GM12892 (cell line): ENCODE data around the gene KDM6B.
"Not testable (repeated sequence)": the region's sequence is repeated elsewhere in the genome, so short reads cannot be mapped to it uniquely, and the experiment has no call there.

Experiments used
- DNase-seq: peaks from one replicate; pipeline ENCODE4 v3.0.0; 2011; ENCODE audit not compliant: insufficient read length
- FAIRE-seq: peaks from 2 replicates; lab custom pipeline; 2011; peaks lifted over from hg19 to GRCh38; lab: Jason Lieb, UNC
- POLR2A ChIP-seq: IDR thresholded peaks from 2 replicates; pipeline ENCODE4 v1.6.1; 2011; ENCODE audit warnings: low read depth, low read length, control low read depth
- POLR2AphosphoS5 ChIP-seq: IDR thresholded peaks from 2 replicates; pipeline ENCODE4 v1.6.1; 2011; ENCODE audit warnings: low read depth, low read length, control low read depth
- TAF1 ChIP-seq: IDR thresholded peaks from 2 replicates; pipeline ENCODE4 v1.6.1; 2011; ENCODE audit warnings: low read depth, mild to moderate bottlenecking, control low read depth, low read length, borderline replicate concordance

Gene KDM6B

GRCh38 chr17:7809086-7809790, 24.8 kb upstream of the KDM6B start:
- DNase-seq (no peak), FAIRE-seq (no peak)
- TF ChIP-seq POLR2A = no peak
- TF ChIP-seq TAF1 = no peak
- no peak for TF ChIP-seq POLR2AphosphoS5

- FAIRE-seq, DNase-seq: not testable (repeated sequence)
Observed at GRCh38 chr17:7809791-7810343, 24.1 kb upstream of the KDM6B start.

DNA sequence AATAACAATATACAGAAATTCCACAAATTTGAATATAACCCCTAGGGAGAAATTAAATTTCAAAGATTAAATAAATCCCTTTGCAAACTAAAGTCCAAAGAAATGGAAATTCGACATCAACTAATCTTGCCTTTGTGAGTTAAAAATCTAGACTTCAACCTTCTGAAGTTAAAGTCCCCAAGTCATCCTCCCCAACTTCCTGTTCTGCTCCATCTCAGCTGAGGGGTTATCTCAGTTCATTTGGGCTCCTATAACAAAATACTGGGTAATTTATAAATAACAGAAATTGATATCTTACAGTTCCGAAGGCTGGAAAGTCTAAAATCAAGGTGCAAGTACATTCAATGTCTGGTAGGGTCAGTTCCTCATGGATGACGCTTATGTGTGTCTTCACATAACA, 22.8 kb upstream of the KDM6B start:
- TF ChIP-seq POLR2A = no peak
- TF ChIP-seq TAF1 = no peak
- no peak for TF ChIP-seq POLR2AphosphoS5
- DNase-seq (no peak), FAIRE-seq (no peak)

DNA sequence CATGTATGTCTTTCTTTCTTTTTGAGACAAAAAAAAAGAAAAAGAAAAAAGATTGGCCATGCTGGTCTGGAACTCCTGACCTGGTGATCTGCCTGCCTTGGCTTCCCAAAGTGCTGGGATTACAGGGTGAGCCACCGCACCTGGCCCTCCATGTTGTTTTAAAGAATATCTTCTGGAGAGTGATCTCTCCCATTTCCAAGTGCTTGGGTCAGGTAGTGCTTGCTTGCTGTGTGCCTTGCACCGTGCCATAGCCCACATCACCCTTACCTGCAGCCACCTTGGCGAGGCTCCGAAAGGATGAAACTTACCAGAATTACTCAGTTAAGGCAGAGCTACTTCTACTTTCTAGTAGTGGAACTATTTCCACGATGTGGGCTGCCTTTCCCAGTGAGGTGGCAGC, 19.0 kb upstream of the KDM6B start:
- no peak for FAIRE-seq
- TF ChIP-seq TAF1 (no peak), POLR2AphosphoS5 (no peak), POLR2A (no peak)

GRCh38 chr17:7816926-7817642, 16.9 kb upstream of the KDM6B start:
- FAIRE-seq = no peak
- TF ChIP-seq TAF1 (no peak), POLR2A (no peak), POLR2AphosphoS5 (no peak)
- DNase-seq = no peak

More for the DNA sequence above, 19.0 kb upstream of the KDM6B start:
- no peak for DNase-seq

GRCh38 chr17:7817643-7817964, 16.4 kb upstream of the KDM6B start:
- FAIRE-seq (no peak), DNase-seq (no peak)
- TF ChIP-seq TAF1 (no peak), POLR2A (no peak), POLR2AphosphoS5 (no peak)

GRCh38 chr17:7818026-7818425, 16.0 kb upstream of the KDM6B start:
- DNase-seq = no peak
- no peak for FAIRE-seq

GRCh38 chr17:7818746-7819645, 15.0 kb upstream of the KDM6B start:
- DNase-seq = no peak
- no peak for FAIRE-seq
- TF ChIP-seq TAF1 (no peak), POLR2A (no peak), POLR2AphosphoS5 (no peak)

More at GRCh38 chr17:7818026-7818425, 16.0 kb upstream of the KDM6B start:
- TF ChIP-seq TAF1 = no peak
- TF ChIP-seq POLR2AphosphoS5 = no peak

DNA sequence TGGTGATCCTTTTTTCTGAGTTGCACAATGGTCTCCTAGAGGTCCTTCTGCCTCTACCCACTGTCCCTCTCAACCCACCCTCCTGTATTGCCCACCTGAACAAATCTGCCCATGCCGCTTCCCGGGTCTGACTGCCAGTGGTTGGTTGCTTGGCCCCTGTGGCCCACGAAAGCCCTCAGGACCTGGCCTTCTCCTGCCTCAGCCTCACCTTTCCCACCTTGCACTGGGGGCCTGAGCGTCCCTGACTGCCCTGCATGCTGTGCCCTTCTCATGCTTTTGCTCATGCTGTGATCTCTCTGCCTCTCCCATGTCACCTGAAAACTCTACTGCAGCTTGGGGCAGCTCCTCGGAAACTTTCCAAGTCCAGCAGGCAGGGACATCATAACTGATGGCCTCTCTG, 13.8 kb upstream of the KDM6B start:
- DNase-seq = no peak
- TF ChIP-seq POLR2AphosphoS5 (no peak), POLR2A (no peak), TAF1 (no peak)
- FAIRE-seq = no peak

DNA sequence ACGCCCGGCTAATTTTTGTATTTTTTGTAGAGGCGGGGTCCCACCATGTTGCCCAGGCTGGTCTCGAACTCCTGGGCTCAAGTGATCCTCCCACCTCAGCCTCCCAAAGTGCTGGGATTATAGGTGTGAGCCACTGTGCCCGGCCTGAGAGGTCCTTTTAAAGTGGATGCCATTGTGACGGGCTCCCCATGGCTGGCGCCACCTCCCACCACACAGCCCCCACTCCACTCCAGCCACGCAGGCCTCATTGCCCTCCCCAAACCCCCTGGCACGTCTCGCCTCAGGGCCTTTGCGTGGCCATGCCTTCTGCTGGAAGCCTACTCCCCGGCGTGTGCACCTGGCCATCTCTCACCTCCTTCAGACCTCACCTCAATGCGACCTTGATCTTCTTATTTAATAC, 11.9 kb upstream of the KDM6B start:
- no peak for DNase-seq
- FAIRE-seq = no peak
- TF ChIP-seq TAF1 (no peak), POLR2AphosphoS5 (no peak), POLR2A (no peak)

GRCh38 chr17:7823581-7824001, 10.4 kb upstream of the KDM6B start:
- no peak for DNase-seq
- FAIRE-seq = no peak
- TF ChIP-seq POLR2AphosphoS5 (no peak), POLR2A (no peak), TAF1 (no peak)
